GM10266 (cell line): ENCODE results near the gene MOGAT2.

Source experiments
- DNase-seq: peaks from one replicate; pipeline ENCODE4 v3.0.0; 2012; ENCODE audit errors: extremely low spot score
- TF ChIP-seq, protein P1 (sequence below): IDR thresholded peaks from 2 replicates; pipeline ENCODE4 v1.5.1; 2012; ENCODE audit warnings: mild to moderate bottlenecking, low read depth; ENCODE audit not compliant: control insufficient read depth, insufficient read depth; ENCODE audit errors: missing control alignments

Gene MOGAT2

DNA sequence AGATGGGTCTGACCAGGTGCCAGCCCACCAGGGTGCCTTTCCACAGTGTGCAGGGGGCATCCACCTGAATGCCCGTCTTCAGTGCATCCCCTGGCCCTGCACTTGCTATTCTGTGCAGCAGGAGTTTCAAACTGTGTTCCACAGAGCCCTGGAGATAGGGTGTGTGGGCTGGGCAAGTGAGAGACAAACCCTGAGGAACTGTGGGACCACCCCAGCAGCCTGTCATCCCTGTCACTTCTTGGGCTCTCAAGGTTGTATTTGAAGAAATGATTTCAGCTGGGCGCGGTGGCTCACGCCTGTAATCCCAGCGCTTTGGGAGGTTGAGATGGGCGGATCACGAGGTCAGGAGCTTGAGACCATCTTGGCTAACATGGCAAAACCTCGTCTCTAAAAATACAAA is 44.5 kb downstream of the MOGAT2 start:
- TF ChIP-seq, protein P1, sequence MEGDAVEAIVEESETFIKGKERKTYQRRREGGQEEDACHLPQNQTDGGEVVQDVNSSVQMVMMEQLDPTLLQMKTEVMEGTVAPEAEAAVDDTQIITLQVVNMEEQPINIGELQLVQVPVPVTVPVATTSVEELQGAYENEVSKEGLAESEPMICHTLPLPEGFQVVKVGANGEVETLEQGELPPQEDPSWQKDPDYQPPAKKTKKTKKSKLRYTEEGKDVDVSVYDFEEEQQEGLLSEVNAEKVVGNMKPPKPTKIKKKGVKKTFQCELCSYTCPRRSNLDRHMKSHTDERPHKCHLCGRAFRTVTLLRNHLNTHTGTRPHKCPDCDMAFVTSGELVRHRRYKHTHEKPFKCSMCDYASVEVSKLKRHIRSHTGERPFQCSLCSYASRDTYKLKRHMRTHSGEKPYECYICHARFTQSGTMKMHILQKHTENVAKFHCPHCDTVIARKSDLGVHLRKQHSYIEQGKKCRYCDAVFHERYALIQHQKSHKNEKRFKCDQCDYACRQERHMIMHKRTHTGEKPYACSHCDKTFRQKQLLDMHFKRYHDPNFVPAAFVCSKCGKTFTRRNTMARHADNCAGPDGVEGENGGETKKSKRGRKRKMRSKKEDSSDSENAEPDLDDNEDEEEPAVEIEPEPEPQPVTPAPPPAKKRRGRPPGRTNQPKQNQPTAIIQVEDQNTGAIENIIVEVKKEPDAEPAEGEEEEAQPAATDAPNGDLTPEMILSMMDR: no peak
- DNase-seq: no peak

DNA sequence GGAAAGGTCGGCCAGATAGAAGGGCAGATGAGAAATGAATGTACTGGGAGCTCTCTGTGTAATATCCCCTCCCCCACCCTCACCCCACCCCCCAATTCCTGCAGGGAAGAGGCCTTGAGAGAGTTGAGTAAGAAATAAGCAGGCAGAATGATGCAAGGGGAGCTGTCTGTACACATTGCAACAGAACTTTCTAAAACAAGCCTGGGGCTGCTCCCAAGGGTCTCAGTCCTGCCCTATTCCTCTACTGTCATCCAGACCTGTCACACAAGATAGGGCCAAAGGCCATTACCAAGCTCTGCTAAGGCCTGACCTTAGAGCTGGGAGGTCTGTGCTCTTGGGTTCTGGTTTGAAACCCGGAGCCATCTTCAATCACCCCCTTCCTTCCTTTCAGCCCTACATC is 45.2 kb downstream of the MOGAT2 start:
- TF ChIP-seq, protein P1: no peak
- DNase-seq: no peak

DNA sequence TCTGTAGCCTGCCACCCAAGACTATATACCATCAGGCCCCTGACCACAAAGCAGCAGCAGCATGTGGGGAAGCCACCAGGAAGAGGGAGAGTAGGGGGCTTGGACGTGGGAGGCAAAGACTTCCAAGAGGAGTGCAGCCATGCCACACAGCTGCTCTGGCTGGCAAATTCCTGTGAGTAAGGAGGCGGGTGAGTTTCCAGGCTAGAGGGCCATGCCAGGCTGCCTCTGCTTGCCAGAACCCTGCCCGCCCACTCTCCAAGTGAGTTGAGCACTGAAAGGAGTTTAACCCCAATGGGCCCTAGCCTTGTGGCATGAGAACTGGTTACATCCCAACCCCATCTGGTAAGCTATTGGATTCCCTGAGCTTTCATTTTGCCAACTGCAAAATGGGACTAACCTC is 46.2 kb downstream of the MOGAT2 start:
- TF ChIP-seq, protein P1: no peak
- DNase-seq: no peak

DNA sequence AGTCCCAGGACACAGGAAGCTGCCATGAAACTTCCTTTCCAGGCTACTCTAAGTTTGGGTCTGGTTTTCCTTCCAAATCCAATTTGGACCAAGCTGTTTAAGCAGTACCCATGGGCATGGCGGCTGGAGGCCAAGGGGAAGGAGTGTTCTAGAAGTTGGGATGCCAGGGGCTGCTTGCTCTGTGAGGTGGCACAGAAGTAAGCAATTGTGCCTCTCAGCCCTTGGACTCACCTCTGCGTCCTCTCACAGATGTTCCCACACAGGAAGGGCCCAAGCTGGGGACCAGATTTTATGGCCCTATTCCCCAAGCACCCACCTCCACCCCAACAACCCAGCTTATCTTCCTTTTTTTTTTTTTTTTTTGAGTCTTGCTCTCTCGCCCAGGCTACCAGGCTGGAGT is 47.5 kb downstream of the MOGAT2 start:
- no peak for DNase-seq
- TF ChIP-seq, protein P1: no peak

DNA sequence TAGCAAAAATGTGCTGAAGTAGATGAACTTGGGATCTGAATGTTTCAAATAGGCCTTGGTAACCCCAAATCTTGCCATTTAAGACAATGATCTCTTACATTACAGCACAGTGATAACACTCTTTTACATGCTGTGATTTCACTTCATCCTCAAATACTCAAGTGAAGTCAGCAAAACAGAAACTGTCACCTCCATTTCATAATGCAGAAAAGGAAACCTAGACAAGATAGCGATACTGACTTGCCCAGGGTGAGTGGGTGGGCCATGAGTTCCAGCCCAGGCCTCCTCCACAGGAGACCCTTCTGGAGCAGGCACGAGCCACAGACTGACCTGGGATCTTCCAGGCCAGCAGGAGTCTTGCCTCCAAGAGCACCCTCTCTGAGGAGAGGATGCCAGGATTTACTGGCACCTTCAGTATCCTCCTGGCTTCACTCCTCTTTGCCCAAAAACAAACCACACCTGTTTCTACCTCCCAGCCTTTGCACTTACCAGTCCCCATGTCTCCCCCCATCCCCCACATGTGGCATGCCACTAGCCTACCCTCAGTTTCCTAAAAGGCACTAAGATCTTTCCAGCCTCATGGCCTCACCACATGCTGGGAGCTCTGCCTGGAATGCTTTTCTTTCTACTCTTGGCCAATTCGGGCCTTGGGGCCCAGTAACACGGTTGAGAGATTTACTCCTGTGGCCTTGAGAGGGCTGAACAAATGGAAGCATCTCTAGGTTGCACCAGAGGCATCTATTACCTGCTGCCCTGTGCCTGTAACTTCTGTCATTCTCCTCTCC is 49.0 kb downstream of the MOGAT2 start:
- TF ChIP-seq, protein P1: no peak
- DNase-seq: peak; percentile 71

DNA sequence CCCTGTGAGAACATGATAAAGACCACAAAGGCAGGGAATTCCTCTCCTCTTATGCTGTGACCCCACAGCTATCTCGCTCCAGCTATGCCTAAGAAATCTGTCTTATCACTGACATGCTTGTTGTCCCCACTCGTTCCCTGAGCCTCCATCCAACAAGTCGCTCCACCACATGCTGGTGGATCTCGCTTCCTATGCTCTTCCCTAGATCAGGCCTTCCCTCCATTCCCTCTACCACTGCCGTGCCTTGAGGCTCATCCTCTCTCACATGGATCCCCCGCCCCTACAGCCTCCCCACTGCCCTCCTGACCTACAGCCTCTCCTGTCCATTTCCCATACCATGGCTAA is 49.6 kb downstream of the MOGAT2 start:
- DNase-seq: no peak
- TF ChIP-seq, protein P1: no peak

DNA sequence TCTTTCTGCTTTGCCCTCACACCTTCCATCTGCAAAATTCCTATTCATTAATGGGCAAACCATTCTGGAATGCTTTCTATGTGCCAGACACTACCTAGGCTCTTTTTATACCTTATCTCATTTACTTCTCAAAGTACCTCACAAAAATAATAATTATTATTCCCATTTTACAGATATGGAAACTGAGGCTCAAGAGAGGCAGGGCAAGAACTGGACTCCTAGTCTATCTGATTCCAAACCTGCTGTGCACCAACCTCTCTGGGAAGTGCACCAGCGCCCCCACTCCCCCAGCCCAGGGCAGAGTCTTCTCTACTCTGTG is 50.1 kb downstream of the MOGAT2 start:
- DNase-seq: no peak
- TF ChIP-seq, protein P1: no peak
